Skin epidermis (tissue), 12 donors: ENCODE measurements around the gene PTK7.

ENCODE experiments used
- H3K27ac ChIP-seq, 21 experiments: fragments of 200-600 bp; sonication (generic) in 11 of 21; one replicate each; pipeline ENCODE4 v1.5.0; 2020; ENCODE audit warnings: mild to moderate bottlenecking in 3 of 21, inconsistent platforms in 2 of 21, moderate library complexity in 2 of 21
- H3K4me3 ChIP-seq, 7 experiments: fragments of 200-600 bp; sonication (generic) in 2 of 7; one replicate each; pipeline ENCODE4 v1.5.0; 2020; ENCODE audit warnings: inconsistent platforms in 2 of 7, mild to moderate bottlenecking in 2 of 7, moderate library complexity in 1 of 7

Gene PTK7

GRCh38 chr6:43053545-43054205 lies 22.4 kb upstream of the PTK7 start, which contains the start of gene CUL7:
Gene CUL7, minus strand, starts transcription at chr6:43053851. Its CDS starts 1,063 bp downstream, at chr6:43052788.
- peak within 1 kb of the TSS; percentile 83 to 100 (median 95) for H3K27ac ChIP-seq
- H3K4me3 ChIP-seq: peak within 1 kb of the TSS; percentile 51 to 91 (median 81)

GRCh38 chr6:43054206-43054943 lies 21.7 kb upstream of the PTK7 start:
- Histone ChIP-seq H3K27ac (peak overlapping the region in 20 of 21 experiments; percentile 83 to 100 (median 96)), H3K4me3 (peak overlapping the region; percentile 51 to 91 (median 81))

- H3K27ac ChIP-seq: no peak overlapping the region
- no peak overlapping the region for H3K4me3 ChIP-seq
These were observed 20.1 kb upstream of the PTK7 start for GRCh38 chr6:43055966-43056365.

DNA sequence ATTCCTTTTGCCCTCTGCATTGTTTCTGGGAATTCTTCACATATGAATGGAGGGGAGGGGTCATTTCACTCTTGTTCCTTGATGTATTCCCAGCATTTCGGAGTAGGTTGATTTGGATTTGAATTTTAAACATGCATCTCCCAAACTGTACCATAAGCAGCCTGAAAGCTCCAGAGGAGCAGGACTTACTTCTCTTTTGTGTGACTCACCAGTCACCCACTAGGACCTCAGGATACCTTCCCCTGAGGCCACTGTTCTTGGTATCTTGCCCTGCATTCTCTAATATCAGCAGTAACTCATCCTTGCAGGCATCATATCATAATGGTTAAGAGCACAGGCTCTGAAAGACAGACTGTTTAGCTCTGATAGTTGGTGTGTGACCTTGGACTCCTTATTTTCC lies 17.6 kb upstream of the PTK7 start:
- Histone ChIP-seq H3K27ac (peak overlapping the region in 16 of 21 experiments; percentile 87 to 98 (median 93)), H3K4me3 (peak overlapping the region; percentile 85 to 93 (median 88))

GRCh38 chr6:43059168-43060033 lies 16.7 kb upstream of the PTK7 start, which contains the start of the genes KLC4 and MRPL2:
Gene KLC4, plus strand, starts transcription at chr6:43059631. Its CDS starts 1,705 bp downstream, at chr6:43061336.
Gene MRPL2, minus strand, starts transcription at chr6:43059434. Its CDS starts 53 bp downstream, at chr6:43059381.
- Histone ChIP-seq H3K4me3 (peak within 1 kb of the TSS; percentile 85 to 93 (median 88)), H3K27ac (peak within 1 kb of the TSS; percentile 76 to 98 (median 93))

- H3K27ac ChIP-seq: peak overlapping the region; percentile 76 to 98 (median 93)
- H3K4me3 ChIP-seq: peak overlapping the region; percentile 85 to 93 (median 88)
These were observed 15.9 kb upstream of the PTK7 start for GRCh38 chr6:43060034-43060754.

- H3K27ac ChIP-seq: peak overlapping the region in 7 of 21 experiments; percentile 91 to 94 (median 93)
These were observed 15.1 kb upstream of the PTK7 start for GRCh38 chr6:43060755-43061633.

GRCh38 chr6:43061861-43062260 lies 14.3 kb upstream of the PTK7 start:
- H3K4me3 ChIP-seq: no peak overlapping the region
- H3K27ac ChIP-seq: no peak overlapping the region

More at GRCh38 chr6:43060755-43061633, 15.1 kb upstream of the PTK7 start:
- H3K4me3 ChIP-seq: no peak overlapping the region

GRCh38 chr6:43062818-43063217 lies 13.3 kb upstream of the PTK7 start:
- Histone ChIP-seq H3K27ac (no peak overlapping the region), H3K4me3 (no peak overlapping the region)

- no peak overlapping the region for H3K27ac ChIP-seq
- no peak overlapping the region for H3K4me3 ChIP-seq
These were observed 6.0 kb upstream of the PTK7 start for GRCh38 chr6:43070028-43070632.

GRCh38 chr6:43074847-43075669 lies 1.1 kb upstream of the PTK7 start:
- Histone ChIP-seq H3K27ac (peak overlapping the region in 14 of 21 experiments; percentile 3 to 80 (median 54)), H3K4me3 (no peak overlapping the region)

DNA sequence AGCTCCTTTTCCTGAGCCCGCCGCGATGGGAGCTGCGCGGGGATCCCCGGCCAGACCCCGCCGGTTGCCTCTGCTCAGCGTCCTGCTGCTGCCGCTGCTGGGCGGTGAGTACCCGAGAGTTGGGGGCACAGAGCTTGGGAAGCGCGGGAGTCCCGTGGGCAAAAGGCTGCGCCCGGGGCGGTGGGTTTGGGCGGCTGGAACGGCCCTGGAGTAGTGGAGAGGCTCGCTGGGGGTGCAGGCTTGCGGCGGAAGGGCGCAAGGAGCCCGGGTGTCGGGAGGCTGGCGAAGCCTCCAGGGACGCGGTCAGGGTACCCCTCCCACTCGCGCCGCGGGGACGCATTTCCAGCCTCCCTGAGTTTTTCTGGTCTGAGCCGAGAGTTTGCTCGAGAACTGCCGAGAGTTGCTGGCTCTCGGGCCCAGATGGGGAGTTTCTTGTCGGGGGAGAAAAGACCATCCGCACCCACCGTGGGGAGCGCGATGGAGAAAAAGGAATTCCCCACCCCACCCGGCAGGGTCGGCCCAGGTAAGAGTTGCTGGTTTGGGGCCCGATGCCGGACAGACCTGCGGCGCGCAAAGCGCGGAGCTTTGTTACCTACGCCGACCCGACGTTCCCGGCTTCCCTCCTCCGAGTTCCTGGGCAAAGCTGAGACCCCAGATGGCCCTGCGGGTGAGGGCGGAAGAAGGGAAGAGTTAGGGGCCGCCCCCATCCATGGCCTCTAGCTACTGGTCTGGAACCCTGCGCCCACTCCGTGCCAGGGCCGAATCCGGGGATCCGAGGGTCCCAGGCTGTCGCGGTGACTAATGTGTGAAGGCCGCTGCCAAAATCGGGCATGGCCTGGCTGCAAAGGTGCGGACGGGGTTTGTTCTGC lies 584 bp downstream of the PTK7 start:
- H3K27ac ChIP-seq: peak overlapping the region; percentile 28 to 94 (median 84)
- H3K4me3 ChIP-seq: peak overlapping the region; percentile 63 to 88 (median 82)

GRCh38 chr6:43077333-43077809 lies 1.3 kb downstream of the PTK7 start:
- H3K27ac ChIP-seq: peak overlapping the region in 19 of 21 experiments; percentile 9 to 94 (median 84)

DNA sequence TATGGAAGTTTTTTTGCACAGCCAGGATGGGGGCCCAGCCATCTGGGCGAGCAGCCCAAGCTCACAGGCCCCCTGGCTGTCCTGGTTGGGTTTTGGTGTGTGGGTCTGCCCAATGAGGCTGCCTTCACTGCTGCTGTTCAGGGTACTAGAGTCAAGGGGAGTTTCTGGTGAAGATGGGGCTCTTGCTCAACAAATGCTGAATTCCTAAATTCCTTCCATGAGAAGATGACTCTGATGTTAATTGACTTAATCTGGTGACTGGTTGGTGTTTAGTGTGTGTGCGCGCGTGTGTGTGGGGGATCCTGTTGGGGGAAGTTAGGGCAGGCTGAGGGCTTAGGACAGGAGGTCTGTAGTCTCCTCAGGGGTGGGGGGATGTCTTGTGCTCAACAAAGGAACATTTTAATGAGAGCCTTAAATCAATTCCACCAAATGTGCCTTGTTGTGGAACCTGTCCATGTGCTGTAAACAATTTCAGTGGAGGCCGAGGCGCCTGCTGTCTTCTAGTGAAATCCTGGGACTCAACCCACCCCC lies 1.9 kb downstream of the PTK7 start:
- H3K27ac ChIP-seq: peak overlapping the region in 18 of 21 experiments; percentile 4 to 94 (median 84)
- peak overlapping the region; percentile 63 to 88 (median 82) for H3K4me3 ChIP-seq

More at GRCh38 chr6:43077333-43077809, 1.3 kb downstream of the PTK7 start:
- peak overlapping the region; percentile 63 to 88 (median 82) for H3K4me3 ChIP-seq

GRCh38 chr6:43078691-43079090 lies 2.6 kb downstream of the PTK7 start:
- peak overlapping the region in 1 of 7 experiments; percentile 88 for H3K4me3 ChIP-seq
- H3K27ac ChIP-seq: peak overlapping the region in 9 of 21 experiments; percentile 17 to 94 (median 84)
